IMR-90 (cell line): ENCODE measurements around the gene ZFTA. TPM values are rescaled to one million over a fixed set of nuclear protein-coding genes. Genes with fewer than 3 reads are reported as not detected.

Experiments
- ATAC-seq: fragments of 200-7000 bp; cut with Tn5 transposase; 2 replicates; pipeline ENCODE4 v1.9.1; 2020; ENCODE audit warnings: low read depth, mild to moderate bottlenecking, moderate library complexity
- BruUV-seq: library from RNA; stranded (reverse); fragments of 400-500 nt; replicated peaks from 2 replicates; lab custom pipeline; 2021; lab: Mats Ljungman, UMichigan
- CTCF ChIA-PET: fragments of 300-600 bp; formaldehyde crosslinking; extraction: SDS; loops from one replicate; lab custom pipeline; 2021; ENCODE audit warnings: antibody characterized with exemption; lab: Yijun Ruan, JAX
- POLR2A ChIA-PET: fragments of 300-600 bp; sonication (Branson Sonifier 250); formaldehyde crosslinking; loops from one replicate; lab custom pipeline; 2022; ENCODE audit warnings: antibody characterized with exemption; ENCODE audit not compliant: unreplicated experiment; lab: Charles Lee
- DNase-seq: peaks from one replicate; pipeline ENCODE4 v3.0.0; 2013
- H2AFZ ChIP-seq: replicated peaks from 2 replicates; pipeline ENCODE3; 2013; ENCODE audit warnings: low read length, mild to moderate bottlenecking; ENCODE audit not compliant: poor library complexity
- H2AK5ac ChIP-seq: 2 replicates; pipeline ENCODE4 v1.6.1; 2013; ENCODE audit warnings: low read depth, low read length, inconsistent platforms
- H2AK9ac ChIP-seq: replicated peaks from 2 replicates; pipeline ENCODE3; 2013; ENCODE audit warnings: mild to moderate bottlenecking, low read depth, low read length, moderate library complexity; ENCODE audit not compliant: poor library complexity
- H2BK120ac ChIP-seq: 2 replicates; pipeline ENCODE4 v1.6.1; 2013; ENCODE audit warnings: low read depth, low read length, inconsistent platforms
- H2BK15ac ChIP-seq: 3 replicates; pipeline ENCODE4 v1.6.1; 2013; ENCODE audit warnings: low read depth, low read length, inconsistent platforms
- H2BK20ac ChIP-seq: 2 replicates; pipeline ENCODE4 v1.6.1; 2013; ENCODE audit warnings: low read depth, mild to moderate bottlenecking, inconsistent platforms, low read length, moderate library complexity
- H2BK5ac ChIP-seq: 2 replicates; pipeline ENCODE4 v1.6.1; 2013; ENCODE audit warnings: mild to moderate bottlenecking, low read depth, low read length, inconsistent platforms; ENCODE audit not compliant: poor library complexity, severe bottlenecking
- H3K14ac ChIP-seq: replicated peaks from 2 replicates; pipeline ENCODE4 v1.6.1; 2013; ENCODE audit warnings: low read depth, low read length, inconsistent platforms
- H3K18ac ChIP-seq: 2 replicates; pipeline ENCODE4 v1.6.1; 2013; ENCODE audit warnings: low read depth, low read length, control low read depth
- H3K23ac ChIP-seq: 2 replicates; pipeline ENCODE4 v1.6.1; 2013; ENCODE audit warnings: low read depth, low read length, inconsistent platforms
- H3K27ac ChIP-seq: 2 replicates; pipeline ENCODE4 v1.5.1; 2013; ENCODE audit warnings: mild to moderate bottlenecking, control low read depth, low read length; ENCODE audit not compliant: insufficient read depth
- H3K27me3 ChIP-seq: 2 replicates; pipeline ENCODE4 v1.6.1; 2013; ENCODE audit warnings: low read length; ENCODE audit not compliant: control insufficient read depth, insufficient read depth
- H3K36me3 ChIP-seq: 2 replicates; pipeline ENCODE4 v1.6.1; 2013; ENCODE audit warnings: low read length, mixed read lengths; ENCODE audit not compliant: control insufficient read depth, insufficient read depth
- H3K4ac ChIP-seq: 2 replicates; pipeline ENCODE4 v1.6.1; 2013; ENCODE audit warnings: low read depth, low read length, inconsistent platforms
- H3K4me1 ChIP-seq: 2 replicates; pipeline ENCODE4 v1.6.1; 2013; ENCODE audit warnings: low read length, mixed read lengths; ENCODE audit not compliant: control insufficient read depth, insufficient read depth
- H3K4me2 ChIP-seq: 2 replicates; pipeline ENCODE4 v1.6.1; 2013; ENCODE audit warnings: low read depth, mild to moderate bottlenecking, control low read depth, low read length, moderate library complexity
- H3K4me3 ChIP-seq: 2 replicates; pipeline ENCODE4 v1.5.1; 2013; ENCODE audit warnings: low read depth, mild to moderate bottlenecking, control low read depth, low read length, moderate library complexity; ENCODE audit not compliant: insufficient read depth
- H3K56ac ChIP-seq: 2 replicates; pipeline ENCODE4 v1.6.1; 2013; ENCODE audit warnings: low read length, inconsistent platforms; ENCODE audit not compliant: insufficient read depth; ENCODE audit errors: extremely low read depth
- H3K79me1 ChIP-seq, 2 experiments: 2 replicates each; pipeline ENCODE4 v1.6.1; 2013; ENCODE audit warnings: low read length in 2 of 2, inconsistent platforms in 1 of 2, low read depth in 1 of 2
- H3K9ac ChIP-seq: 2 replicates; pipeline ENCODE4 v1.6.1; 2013; ENCODE audit warnings: low read depth, low read length, control low read depth
- H3K9me1 ChIP-seq: 2 replicates; pipeline ENCODE4 v1.6.1; 2013; ENCODE audit warnings: low read length, inconsistent platforms; ENCODE audit not compliant: insufficient read depth
- H3K9me3 ChIP-seq: 2 replicates; pipeline ENCODE4 v1.6.1; 2013; ENCODE audit warnings: low read length; ENCODE audit not compliant: control insufficient read depth, insufficient read depth
- H4K20me1 ChIP-seq: 2 replicates; pipeline ENCODE4 v1.6.1; 2013; ENCODE audit warnings: low read length, inconsistent platforms; ENCODE audit not compliant: insufficient read depth
- H4K5ac ChIP-seq: 2 replicates; pipeline ENCODE4 v1.6.1; 2013; ENCODE audit warnings: mild to moderate bottlenecking, low read depth, low read length, control low read depth
- H4K8ac ChIP-seq, 2 experiments: 2 replicates each; pipeline ENCODE4 v1.6.1; 2013; ENCODE audit warnings: low read depth in 2 of 2, low read length in 2 of 2, control low read depth in 1 of 2, inconsistent platforms in 1 of 2
- H4K91ac ChIP-seq: 2 replicates; pipeline ENCODE4 v1.6.1; 2013; ENCODE audit warnings: low read depth, low read length, inconsistent platforms; ENCODE audit not compliant: insufficient read depth
- MXI1 ChIP-seq: IDR thresholded peaks from 2 replicates; pipeline ENCODE4 v1.6.1; 2012; ENCODE audit warnings: low read depth, mild to moderate bottlenecking, low read length, moderate library complexity, borderline replicate concordance
- USF2 ChIP-seq: fragments of 150-350 bp; IDR thresholded peaks from 2 replicates; pipeline ENCODE4 v1.6.1; 2017; ENCODE audit warnings: mild to moderate bottlenecking, antibody characterized with exemption, low read length, low read depth
- WGBS, 2 experiments: methylation state at CpG; one replicate each; pipeline versions ENCODE4 v1.1.5 to v1.1.7; 2013; ENCODE audit warnings: missing lambda C conversion rate in 2 of 2; ENCODE audit not compliant: insufficient read length in 1 of 2; ENCODE audit errors: extremely low coverage in 2 of 2; 5-methylcytosine and 5-hydroxymethylcytosine counted together
- dilution Hi-C: fragments of 300-500 bp; cut with HindIII; formaldehyde crosslinking; loops from one replicate; pipeline ENCODE4 v1.14.3; 2018; ENCODE audit warnings: low sequenced_read_pairs; ENCODE audit not compliant: unreplicated experiment
- in situ Hi-C: fragments of 300-500 bp; cut with MboI; formaldehyde crosslinking; loops from 3 replicates; pipeline ENCODE4 v1.14.3; 2019; ENCODE audit warnings: low sequenced_read_pairs, inconsistent platforms, mixed read lengths
- intact Hi-C: fragments of 100-400 bp; cut with micrococcal nuclease; formaldehyde crosslinking; loops from 2 replicates; pipeline ENCODE4 v1.10.0; 2022
- polyA plus RNA-seq, 3 experiments: library from polyadenylated mRNA; depleted of rRNA; stranded (reverse); fragments of >200 nt; gene quantifications; 2 replicates each; pipeline ENCODE4 v1.2.3, GENCODE V29; 2012; ENCODE audit warnings: low replicate concordance in 1 of 3
- total RNA-seq: library from RNA; depleted of rRNA; stranded (reverse); fragments of >200 nt; gene quantifications from 2 replicates; pipeline ENCODE4 v1.2.3, GENCODE V29; 2012

The ZFTA gene
- total and polyA plus RNA-seq, 2 of the 4 experiments (the other 2 are of a cell fraction), result 5.4 to 8.1 TPM

- Histone ChIP-seq H3K27ac (no peak overlapping the region), H3K4me2 (no peak overlapping the region), H3K4me1 (peaks cover 9% of the 10 kb centered on the region), H3K18ac (no peak overlapping the region), H2BK120ac (no peak overlapping the region), H4K20me1 (no peaks in the 10 kb centered on the region), H3K9me3 (no peaks in the 10 kb centered on the region), H2BK15ac (no peak overlapping the region), H3K9me1 (peaks cover 8% of the 10 kb centered on the region), H2AK5ac (no peak overlapping the region), H3K23ac (no peak overlapping the region), H2BK5ac (no peak overlapping the region), H3K9ac (no peak overlapping the region), H3K4me3 (no peak overlapping the region), H3K36me3 (no peaks in the 10 kb centered on the region), H4K91ac (no peak overlapping the region), H3K56ac (no peak overlapping the region), H2BK20ac (no peak overlapping the region), H3K79me1 (peaks cover 0 to 4% of the 10 kb centered on the region in 2 experiments; a peak in 1 of 4 replicates), H4K8ac (no peak overlapping the region), H3K4ac (no peak overlapping the region), H3K14ac (no peak overlapping the region), H4K5ac (no peak overlapping the region), H3K27me3 (no peaks in the 10 kb centered on the region), H2AK9ac (no peak overlapping the region), H2AFZ (no peak overlapping the region)
- intact Hi-C loops (no loop called here), in situ Hi-C loops (no loop called here), dilution Hi-C loops (no loop called here)
- no peak for TF ChIP-seq MXI1
- no peak for TF ChIP-seq USF2
- ATAC-seq, result no peak
- ChIA-PET CTCF (no interaction called here), POLR2A (interaction anchor here (0.5 kb wide), 1 partner anchor 14 kb away, joined by 4 read pairs; no protein-coding TSS in a partner anchor)
- no peak for DNase-seq
- WGBS, 2 experiments, result no CpG with 5 or more reads among the region's 9 CpGs
- BruUV-seq, result no TSS peak
Measured at GRCh38 chr11:63805844-63806415, 37.4 kb upstream of the ZFTA start.
